ENCODE results near the gene ELOB. TPM values are rescaled to one million over a fixed set of nuclear protein-coding genes. Genes with fewer than 3 reads are reported as not detected.
A peak's percentile ranks its signal among the peaks of the same experiment; 100 is the strongest.

Gene ELOB
- total and polyA plus RNA-seq, 10 of the 15 experiments (the other 5 are each of a cell fraction or from before 2014, with no cell fraction given): 86.9 to 823 (median 263) TPM

DNA sequence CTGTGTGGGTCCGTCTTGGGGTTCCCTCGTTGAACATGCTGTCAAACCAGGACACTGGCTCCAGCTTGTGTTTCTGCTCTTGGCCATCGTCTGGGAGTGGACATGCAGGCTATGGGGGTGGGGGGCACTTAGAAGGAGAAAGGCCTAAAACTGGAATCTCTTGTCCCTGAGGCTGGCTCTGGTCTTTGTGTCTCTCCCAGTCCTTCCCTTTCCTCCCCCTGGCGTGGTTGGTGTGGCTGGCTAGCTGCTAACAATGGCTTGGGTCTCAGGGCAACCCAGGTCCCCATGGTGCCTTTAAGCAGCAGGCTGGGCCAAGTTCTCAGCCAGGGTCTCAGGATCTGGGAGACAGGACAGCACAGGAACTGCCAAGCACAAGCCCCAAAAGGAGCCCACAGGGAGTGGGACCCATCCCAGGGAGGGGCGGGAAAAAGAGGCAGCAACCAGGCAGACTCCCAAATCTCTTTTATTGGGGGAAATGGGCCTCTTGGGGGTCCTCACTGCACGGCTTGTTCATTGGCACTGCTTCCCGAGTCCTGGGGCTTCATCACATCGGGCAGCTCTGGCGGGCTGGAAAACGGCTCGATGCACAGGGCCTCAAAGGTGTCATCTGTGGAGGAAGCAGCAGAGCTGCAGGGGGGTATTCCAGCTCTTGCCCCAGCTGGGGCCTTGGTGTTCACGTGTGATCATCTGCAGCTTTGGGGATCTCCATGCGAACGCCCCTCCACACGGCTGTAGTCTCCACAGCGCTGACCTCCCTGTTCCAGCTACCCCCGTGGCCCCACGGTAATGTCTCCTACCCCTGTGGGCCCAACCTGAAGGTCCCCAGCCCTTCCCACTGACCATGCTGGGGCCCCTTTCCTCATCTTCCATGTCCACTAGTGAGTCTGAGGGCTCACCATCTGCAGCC is 5.3 kb downstream of the ELOB start (continued):
- TF ChIP-seq TAF1 (IDR thresholded peaks at IDR 0.05; ENCODE audit: borderline replicate concordance, low read depth, low read length) (no peak), SRF (IDR thresholded peaks at IDR 0.05; ENCODE audit: low read depth in 2 of 2, low read length in 2 of 2) (no peak), EZH2 (IDR thresholded peaks at IDR 0.05; ENCODE audit: borderline replicate concordance, control insufficient read depth, low read depth, low read length) (no peak), STAT3 (IDR thresholded peaks at IDR 0.05; ENCODE audit: low read depth, low read length) (no peak), WRNIP1 (IDR thresholded peaks at IDR 0.05; ENCODE audit: borderline replicate concordance, low read depth, low read length) (no peak), POLR2AphosphoS2 (IDR thresholded peaks at IDR 0.05; ENCODE audit: low read depth, low read length) (peak; percentile 59; the same call in 1 of the 2 replicates), BMI1 (IDR thresholded peaks at IDR 0.05; ENCODE audit: borderline replicate concordance) (no peak), SMAD1 (IDR thresholded peaks at IDR 0.05; ENCODE audit: low read depth, partially characterized antibody) (no peak), KDM1A (IDR thresholded peaks at IDR 0.05; ENCODE audit: borderline replicate concordance) (no peak), SMAD5 (IDR thresholded peaks at IDR 0.05; ENCODE audit: low read depth) (0 out of 2 replicates have a peak, but pooled peaks have one; percentile 30), ATF7 (IDR thresholded peaks at IDR 0.05; ENCODE audit: low read depth) (no peak)
- TF ChIP-seq, protein P1, sequence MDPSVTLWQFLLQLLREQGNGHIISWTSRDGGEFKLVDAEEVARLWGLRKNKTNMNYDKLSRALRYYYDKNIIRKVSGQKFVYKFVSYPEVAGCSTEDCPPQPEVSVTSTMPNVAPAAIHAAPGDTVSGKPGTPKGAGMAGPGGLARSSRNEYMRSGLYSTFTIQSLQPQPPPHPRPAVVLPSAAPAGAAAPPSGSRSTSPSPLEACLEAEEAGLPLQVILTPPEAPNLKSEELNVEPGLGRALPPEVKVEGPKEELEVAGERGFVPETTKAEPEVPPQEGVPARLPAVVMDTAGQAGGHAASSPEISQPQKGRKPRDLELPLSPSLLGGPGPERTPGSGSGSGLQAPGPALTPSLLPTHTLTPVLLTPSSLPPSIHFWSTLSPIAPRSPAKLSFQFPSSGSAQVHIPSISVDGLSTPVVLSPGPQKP (IDR thresholded peaks at IDR 0.05; ENCODE audit: low read depth, low read length): no peak
- TF ChIP-seq, protein P2, sequence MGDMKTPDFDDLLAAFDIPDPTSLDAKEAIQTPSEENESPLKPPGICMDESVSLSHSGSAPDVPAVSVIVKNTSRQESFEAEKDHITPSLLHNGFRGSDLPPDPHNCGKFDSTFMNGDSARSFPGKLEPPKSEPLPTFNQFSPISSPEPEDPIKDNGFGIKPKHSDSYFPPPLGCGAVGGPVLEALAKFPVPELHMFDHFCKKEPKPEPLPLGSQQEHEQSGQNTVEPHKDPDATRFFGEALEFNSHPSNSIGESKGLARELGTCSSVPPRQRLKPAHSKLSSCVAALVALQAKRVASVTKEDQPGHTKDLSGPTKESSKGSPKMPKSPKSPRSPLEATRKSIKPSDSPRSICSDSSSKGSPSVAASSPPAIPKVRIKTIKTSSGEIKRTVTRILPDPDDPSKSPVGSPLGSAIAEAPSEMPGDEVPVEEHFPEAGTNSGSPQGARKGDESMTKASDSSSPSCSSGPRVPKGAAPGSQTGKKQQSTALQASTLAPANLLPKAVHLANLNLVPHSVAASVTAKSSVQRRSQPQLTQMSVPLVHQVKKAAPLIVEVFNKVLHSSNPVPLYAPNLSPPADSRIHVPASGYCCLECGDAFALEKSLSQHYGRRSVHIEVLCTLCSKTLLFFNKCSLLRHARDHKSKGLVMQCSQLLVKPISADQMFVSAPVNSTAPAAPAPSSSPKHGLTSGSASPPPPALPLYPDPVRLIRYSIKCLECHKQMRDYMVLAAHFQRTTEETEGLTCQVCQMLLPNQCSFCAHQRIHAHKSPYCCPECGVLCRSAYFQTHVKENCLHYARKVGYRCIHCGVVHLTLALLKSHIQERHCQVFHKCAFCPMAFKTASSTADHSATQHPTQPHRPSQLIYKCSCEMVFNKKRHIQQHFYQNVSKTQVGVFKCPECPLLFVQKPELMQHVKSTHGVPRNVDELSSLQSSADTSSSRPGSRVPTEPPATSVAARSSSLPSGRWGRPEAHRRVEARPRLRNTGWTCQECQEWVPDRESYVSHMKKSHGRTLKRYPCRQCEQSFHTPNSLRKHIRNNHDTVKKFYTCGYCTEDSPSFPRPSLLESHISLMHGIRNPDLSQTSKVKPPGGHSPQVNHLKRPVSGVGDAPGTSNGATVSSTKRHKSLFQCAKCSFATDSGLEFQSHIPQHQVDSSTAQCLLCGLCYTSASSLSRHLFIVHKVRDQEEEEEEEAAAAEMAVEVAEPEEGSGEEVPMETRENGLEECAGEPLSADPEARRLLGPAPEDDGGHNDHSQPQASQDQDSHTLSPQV (IDR thresholded peaks at IDR 0.05): no peak
- TF ChIP-seq, protein P3, sequence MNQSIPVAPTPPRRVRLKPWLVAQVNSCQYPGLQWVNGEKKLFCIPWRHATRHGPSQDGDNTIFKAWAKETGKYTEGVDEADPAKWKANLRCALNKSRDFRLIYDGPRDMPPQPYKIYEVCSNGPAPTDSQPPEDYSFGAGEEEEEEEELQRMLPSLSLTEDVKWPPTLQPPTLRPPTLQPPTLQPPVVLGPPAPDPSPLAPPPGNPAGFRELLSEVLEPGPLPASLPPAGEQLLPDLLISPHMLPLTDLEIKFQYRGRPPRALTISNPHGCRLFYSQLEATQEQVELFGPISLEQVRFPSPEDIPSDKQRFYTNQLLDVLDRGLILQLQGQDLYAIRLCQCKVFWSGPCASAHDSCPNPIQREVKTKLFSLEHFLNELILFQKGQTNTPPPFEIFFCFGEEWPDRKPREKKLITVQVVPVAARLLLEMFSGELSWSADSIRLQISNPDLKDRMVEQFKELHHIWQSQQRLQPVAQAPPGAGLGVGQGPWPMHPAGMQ (IDR thresholded peaks at IDR 0.05; ENCODE audit: borderline replicate concordance): no peak
- TF ChIP-seq, protein P4, sequence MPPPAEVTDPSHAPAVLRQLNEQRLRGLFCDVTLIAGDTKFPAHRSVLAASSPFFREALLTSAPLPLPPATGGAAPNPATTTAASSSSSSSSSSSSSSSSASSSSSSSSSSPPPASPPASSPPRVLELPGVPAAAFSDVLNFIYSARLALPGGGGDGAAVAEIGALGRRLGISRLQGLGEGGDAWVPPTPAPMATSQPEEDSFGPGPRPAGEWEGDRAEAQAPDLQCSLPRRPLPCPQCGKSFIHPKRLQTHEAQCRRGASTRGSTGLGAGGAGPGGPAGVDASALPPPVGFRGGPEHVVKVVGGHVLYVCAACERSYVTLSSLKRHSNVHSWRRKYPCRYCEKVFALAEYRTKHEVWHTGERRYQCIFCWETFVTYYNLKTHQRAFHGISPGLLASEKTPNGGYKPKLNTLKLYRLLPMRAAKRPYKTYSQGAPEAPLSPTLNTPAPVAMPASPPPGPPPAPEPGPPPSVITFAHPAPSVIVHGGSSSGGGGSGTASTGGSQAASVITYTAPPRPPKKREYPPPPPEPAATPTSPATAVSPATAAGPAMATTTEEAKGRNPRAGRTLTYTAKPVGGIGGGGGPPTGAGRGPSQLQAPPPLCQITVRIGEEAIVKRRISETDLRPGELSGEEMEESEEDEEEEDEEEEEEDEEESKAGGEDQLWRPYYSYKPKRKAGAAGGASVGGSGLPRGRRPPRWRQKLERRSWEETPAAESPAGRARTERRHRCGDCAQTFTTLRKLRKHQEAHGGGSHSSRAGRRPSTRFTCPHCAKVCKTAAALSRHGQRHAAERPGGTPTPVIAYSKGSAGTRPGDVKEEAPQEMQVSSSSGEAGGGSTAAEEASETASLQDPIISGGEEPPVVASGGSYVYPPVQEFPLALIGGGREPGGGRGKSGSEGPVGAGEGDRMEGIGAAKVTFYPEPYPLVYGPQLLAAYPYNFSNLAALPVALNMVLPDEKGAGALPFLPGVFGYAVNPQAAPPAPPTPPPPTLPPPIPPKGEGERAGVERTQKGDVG (CRISPR knock-in tag; IDR thresholded peaks at IDR 0.05): no peak
- TF ChIP-seq, protein P5, sequence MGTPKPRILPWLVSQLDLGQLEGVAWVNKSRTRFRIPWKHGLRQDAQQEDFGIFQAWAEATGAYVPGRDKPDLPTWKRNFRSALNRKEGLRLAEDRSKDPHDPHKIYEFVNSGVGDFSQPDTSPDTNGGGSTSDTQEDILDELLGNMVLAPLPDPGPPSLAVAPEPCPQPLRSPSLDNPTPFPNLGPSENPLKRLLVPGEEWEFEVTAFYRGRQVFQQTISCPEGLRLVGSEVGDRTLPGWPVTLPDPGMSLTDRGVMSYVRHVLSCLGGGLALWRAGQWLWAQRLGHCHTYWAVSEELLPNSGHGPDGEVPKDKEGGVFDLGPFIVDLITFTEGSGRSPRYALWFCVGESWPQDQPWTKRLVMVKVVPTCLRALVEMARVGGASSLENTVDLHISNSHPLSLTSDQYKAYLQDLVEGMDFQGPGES (IDR thresholded peaks at IDR 0.05): no peak
- TF ChIP-seq, protein P6, sequence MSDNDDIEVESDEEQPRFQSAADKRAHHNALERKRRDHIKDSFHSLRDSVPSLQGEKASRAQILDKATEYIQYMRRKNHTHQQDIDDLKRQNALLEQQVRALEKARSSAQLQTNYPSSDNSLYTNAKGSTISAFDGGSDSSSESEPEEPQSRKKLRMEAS (IDR thresholded peaks at IDR 0.05; ENCODE audit: low read depth, low read length): no peak
